Activated CD8-positive, alpha-beta memory T cell treated with anti-CD3 and anti-CD28 coated beads for 4 hours (primary cell): Measurements from ENCODE around the gene UROC1.

Experiments
- DNase-seq, 2 donors: peaks; one replicate each; pipeline ENCODE4 v3.0.0-alpha.2; 2020; ENCODE audit warnings: low read depth in 2 of 2

Gene UROC1

GRCh38 chr3:126516152-126516935 lies 1.2 kb downstream of the UROC1 start:
- DNase-seq = no peak

- no peak for DNase-seq
Observed at GRCh38 chr3:126515066-126515706, 2.4 kb downstream of the UROC1 start.

DNA sequence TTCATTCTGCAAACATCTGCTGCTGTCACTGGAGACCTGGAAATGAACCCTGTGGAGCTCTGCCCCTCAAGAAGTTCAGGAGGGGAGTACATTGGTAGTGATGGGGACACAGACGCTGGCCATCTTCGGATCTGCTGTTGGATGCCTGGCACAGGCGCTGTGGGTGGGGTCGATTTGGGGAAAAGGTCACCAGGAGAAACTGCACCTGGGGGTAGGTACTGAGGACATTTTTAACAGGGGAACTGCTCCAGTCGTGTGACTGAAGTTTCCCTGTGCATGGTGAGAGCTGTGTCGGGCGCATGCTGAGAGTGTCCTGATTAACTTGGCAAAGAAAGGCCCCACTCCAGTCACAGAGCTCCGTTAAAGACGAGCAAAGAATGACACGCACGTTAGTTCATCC lies 3.4 kb downstream of the UROC1 start:
- no peak for DNase-seq

DNA sequence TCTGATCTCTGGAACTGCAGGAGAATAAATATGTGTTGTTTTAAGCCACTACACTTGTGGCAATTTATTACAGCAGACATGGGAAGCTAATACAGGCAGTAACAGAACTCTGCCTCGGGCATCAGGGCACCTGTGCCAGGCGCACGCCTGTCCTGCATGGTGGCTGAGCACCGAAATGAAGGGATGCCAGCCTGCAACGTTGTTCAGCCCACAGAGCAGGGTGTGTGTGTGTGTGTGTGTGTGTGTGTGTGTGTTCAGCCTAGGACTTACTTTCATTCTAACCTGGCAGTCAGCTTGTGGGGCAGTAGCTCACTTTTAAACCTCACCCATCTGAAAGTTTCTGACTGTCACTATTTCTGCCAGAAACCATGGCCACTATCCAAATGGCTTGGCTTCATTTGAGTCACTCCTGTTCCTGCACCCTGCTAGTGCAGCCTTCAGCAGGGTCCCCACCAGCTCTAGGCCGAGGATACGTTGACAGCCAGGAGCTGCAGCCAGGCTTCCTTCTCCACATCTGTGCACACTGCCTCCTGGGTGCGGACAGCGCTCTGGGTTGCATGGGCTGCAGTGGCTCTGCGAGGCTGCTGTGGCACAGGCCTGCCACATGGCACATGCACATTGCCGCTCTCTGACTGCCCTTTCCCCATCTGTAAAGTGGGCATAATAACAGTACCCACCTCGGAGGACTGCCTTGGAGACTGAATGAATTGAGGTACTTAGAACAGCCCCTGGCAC lies 4.5 kb downstream of the UROC1 start:
- DNase-seq = no peak

DNA sequence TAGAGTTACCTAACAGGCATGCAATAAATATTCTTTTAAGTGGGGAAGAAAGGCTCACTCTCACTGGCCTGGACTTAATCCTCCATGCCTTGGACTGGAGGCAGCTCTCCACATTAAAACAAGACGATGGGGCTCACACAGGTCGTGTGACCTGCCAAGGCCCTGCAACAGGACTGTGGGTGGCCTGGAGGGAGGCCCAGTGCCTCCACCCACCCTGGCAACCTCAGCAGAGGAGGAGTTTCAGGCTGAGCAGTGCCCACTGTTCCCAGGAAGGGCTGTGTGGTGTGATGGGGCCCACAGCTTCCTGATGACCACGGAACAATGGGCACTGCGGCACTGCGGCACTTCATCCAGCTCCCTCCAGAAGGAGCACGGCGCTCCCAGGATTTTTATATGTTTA lies 5.5 kb downstream of the UROC1 start:
- no peak for DNase-seq

GRCh38 chr3:126511291-126511690 lies 6.3 kb downstream of the UROC1 start:
- no peak for DNase-seq

DNA sequence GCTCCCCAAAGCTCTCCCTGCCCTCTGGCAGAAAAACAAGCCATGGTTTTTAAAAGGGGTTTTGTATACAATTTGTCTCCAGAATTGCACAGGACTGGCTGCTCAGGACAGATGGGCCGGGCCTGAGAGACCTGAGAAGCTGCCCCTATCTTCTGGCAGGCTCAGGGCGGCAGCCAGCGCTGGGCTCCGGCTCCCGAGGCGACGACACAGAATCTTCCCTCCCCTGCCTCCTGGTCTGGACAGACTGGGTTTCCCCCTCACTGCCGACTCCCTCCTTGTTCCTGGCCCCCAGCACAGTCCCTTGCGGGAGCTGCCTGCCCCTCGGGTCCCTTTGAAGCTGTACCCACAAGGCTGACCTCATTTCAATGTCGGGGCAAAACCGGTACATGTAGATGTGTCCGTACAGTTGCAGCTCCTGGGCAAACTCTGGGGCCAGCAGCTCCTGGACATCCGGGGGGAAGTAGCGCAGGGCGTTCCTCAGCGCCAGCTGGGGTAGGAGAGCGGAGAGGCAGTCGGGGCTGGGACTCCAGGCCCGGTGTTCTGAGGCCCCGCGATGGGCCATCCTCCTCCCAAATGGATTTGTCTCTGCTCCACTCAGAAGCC lies 7.2 kb downstream of the UROC1 start:
- no peak for DNase-seq

DNA sequence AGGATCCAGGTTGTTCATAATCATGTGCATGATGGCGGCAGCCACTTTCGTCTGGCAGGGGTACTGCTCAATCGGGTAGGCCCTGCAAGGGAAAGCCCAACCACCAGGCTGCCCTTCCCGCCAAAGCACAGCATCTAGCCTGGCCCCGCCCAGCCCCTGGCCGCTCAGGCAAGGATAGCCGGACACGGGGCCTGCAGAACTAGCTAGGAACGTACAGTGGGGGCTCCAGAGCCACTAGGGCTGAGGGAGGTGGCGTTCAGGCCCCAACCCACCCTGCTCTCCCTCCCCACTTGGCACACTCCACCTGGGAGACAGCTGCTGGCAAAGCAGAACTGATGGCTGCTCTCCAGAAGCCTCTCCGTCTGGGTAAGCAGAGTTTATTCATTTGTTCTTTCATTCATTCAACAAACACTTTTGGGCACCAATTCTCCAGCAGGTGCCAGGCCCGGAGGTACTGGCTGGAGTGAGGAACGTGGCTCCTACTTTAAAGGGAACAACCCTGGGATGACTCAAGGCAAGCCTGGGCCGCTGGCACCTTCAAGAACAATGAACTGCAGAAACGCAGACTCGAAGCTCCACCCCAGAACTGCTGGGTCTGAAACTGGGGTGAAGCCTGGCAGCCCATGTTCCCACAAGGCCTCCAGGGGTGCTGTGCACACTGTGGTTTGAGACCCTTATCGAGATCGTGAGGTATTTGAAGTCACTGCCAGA lies 7.8 kb downstream of the UROC1 start:
- DNase-seq = no peak

GRCh38 chr3:126508564-126508964 lies 9.0 kb downstream of the UROC1 start:
- no peak for DNase-seq

- DNase-seq = no peak
Observed at GRCh38 chr3:126507886-126508285, 9.7 kb downstream of the UROC1 start.

DNA sequence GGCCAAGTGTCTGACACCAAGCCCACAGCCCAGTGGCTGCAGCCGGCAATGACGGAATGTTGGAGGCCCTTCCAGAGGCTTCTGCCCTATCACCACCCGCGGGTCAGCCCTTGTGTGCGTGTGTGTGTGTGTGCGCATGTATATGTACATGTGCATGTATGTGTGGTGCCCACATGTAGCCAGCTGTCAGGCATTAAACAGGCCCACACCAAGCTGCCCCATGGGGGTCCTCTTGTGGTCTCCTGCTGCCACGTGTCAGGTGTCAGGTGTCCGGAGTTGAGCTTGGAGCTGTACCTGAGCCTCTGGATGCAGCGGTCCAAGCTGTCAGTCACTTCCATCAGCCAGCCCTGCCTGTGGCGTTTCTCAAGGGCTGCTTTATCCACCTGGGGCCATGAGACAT lies 13.9 kb downstream of the UROC1 start:
- no peak for DNase-seq

- no peak for DNase-seq
Observed at GRCh38 chr3:126502656-126503055, 14.9 kb downstream of the UROC1 start.

GRCh38 chr3:126501736-126502135 lies 15.8 kb downstream of the UROC1 start:
- DNase-seq = no peak

GRCh38 chr3:126501054-126501453 lies 16.5 kb downstream of the UROC1 start:
- DNase-seq = no peak

GRCh38 chr3:126500016-126500415 lies 17.6 kb downstream of the UROC1 start:
- DNase-seq = no peak

GRCh38 chr3:126499401-126499800 lies 18.2 kb downstream of the UROC1 start:
- no peak for DNase-seq

GRCh38 chr3:126498929-126499328 lies 18.6 kb downstream of the UROC1 start:
- DNase-seq = no peak

GRCh38 chr3:126498461-126498860 lies 19.1 kb downstream of the UROC1 start:
- no peak for DNase-seq

DNA sequence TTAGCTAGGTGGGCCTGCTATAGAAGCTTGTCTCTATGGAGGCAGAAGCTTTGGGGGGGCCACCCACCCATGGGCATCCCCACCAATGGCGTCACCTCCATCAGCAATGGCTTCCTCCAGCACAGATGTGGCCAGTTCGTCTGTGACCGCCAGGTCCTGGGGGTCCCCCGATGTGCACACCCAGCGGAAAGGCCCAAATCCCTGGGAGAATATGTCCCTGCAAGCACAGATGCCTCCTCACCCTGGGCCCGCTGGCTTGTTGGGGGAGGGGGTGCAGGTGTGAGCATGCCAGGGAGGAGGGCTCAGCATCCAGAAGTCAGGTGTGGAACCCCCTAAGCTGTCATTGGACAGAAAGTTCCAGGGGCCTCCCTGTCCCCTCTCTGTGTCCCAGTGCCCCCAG lies 19.6 kb downstream of the UROC1 start:
- DNase-seq = no peak

DNA sequence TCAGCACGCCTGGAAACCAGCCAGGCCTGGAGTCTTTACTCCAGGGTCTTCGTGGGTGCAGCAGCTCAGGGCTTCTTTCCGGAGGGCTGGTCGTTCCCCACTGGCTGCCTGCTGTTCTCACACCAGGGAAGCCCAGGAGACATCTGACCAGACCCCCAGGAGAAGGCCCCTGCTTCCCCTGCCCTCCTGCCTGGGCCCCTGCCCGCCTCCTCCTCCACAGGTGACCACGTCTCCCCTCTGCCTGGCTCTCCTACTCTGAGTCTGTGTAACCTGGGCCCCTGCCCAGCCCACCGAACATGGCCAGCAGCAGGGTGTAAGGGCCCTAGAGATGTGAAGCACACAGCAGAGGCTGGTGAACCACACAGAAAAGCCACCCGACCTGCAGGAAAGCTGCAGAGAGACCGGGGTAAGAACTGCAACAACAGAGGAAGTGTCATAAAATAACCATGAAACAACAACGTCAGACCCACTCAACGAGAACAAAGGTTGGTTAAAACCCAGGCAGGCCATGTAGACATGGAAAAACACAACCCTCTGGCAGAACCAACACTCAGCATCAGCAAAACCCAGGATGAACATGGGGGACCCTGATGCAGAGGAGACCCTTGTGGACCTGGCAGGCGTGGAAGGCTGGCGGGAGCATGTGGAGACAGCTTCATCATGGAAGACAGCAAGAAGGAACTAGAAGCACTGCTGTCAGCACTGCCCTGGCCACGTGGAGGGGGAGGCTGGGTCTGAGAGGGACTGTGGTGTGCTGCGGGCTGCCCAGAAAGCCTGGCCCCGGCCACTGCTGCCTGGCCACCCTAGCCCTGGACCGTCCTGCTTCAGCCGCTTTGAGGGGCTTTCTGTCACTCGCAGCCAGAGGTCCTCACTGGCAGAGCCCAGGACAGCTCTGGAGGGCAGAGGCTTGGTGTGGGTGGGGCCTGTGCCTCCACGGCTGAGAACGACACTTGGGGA lies 20.4 kb downstream of the UROC1 start:
- DNase-seq = no peak

DNA sequence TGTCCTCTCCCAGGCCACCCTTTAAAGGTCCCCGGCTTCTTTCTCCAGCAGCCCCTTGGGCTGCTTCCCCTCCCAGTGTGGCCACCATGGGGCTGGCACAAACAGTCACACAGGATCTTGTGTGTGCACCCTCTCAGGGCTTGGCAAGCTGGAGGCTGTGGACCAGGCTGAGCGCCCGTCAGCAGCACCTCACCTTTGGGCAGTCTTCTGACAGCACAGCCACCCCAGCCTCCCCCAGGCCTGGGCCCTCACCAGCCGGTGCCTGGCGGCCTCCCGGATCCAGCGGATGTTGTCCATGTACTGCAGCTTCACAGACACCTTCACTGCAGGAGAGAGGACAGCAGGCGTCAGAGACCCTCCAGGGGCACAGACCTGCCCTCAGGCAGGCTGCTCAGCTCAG lies 21.8 kb downstream of the UROC1 start:
- no peak for DNase-seq
